ENCODE measurements around the gene TIMP3.

Gene TIMP3

GRCh38 chr22:32788904-32789624, 12.4 kb upstream of the TIMP3 start:
- FAIRE-seq, result no peak

GRCh38 chr22:32789797-32790620, 11.5 kb upstream of the TIMP3 start:
- FAIRE-seq, result no peak

- no peak for FAIRE-seq
Observed at GRCh38 chr22:32791056-32791455, 10.4 kb upstream of the TIMP3 start.

GRCh38 chr22:32791485-32791884, 10.0 kb upstream of the TIMP3 start:
- FAIRE-seq, result no peak

GRCh38 chr22:32793589-32793988, 7.9 kb upstream of the TIMP3 start:
- no peak for FAIRE-seq

- no peak for FAIRE-seq
Observed at GRCh38 chr22:32794449-32795213, 6.9 kb upstream of the TIMP3 start.

GRCh38 chr22:32795214-32795596, 6.3 kb upstream of the TIMP3 start:
- no peak for FAIRE-seq

- FAIRE-seq, result no peak
Observed at GRCh38 chr22:32796865-32797573, 4.5 kb upstream of the TIMP3 start.

- no peak for FAIRE-seq
Observed at GRCh38 chr22:32799496-32799895, 2.0 kb upstream of the TIMP3 start.

GRCh38 chr22:32800158-32800882, 1.2 kb upstream of the TIMP3 start:
- FAIRE-seq, result no peak

GRCh38 chr22:32800994-32801536, 440 bp upstream of the TIMP3 start:
- no peak for FAIRE-seq

GRCh38 chr22:32802237-32802765, 796 bp downstream of the TIMP3 start:
- no peak for FAIRE-seq

- FAIRE-seq, result no peak
Observed at GRCh38 chr22:32803020-32803737, 1.7 kb downstream of the TIMP3 start.

GRCh38 chr22:32803738-32804435, 2.4 kb downstream of the TIMP3 start:
- no peak for FAIRE-seq

- no peak for FAIRE-seq
Observed at GRCh38 chr22:32804531-32805360, 3.2 kb downstream of the TIMP3 start.

GRCh38 chr22:32805361-32805881, 3.9 kb downstream of the TIMP3 start:
- FAIRE-seq, result no peak

GRCh38 chr22:32806296-32806695, 4.8 kb downstream of the TIMP3 start:
- no peak for FAIRE-seq

GRCh38 chr22:32808038-32808445, 6.5 kb downstream of the TIMP3 start:
- FAIRE-seq, result no peak

All from G401.6 (cell line).